ENCODE results near the gene POLR1D.

POLR1D gene

DNA sequence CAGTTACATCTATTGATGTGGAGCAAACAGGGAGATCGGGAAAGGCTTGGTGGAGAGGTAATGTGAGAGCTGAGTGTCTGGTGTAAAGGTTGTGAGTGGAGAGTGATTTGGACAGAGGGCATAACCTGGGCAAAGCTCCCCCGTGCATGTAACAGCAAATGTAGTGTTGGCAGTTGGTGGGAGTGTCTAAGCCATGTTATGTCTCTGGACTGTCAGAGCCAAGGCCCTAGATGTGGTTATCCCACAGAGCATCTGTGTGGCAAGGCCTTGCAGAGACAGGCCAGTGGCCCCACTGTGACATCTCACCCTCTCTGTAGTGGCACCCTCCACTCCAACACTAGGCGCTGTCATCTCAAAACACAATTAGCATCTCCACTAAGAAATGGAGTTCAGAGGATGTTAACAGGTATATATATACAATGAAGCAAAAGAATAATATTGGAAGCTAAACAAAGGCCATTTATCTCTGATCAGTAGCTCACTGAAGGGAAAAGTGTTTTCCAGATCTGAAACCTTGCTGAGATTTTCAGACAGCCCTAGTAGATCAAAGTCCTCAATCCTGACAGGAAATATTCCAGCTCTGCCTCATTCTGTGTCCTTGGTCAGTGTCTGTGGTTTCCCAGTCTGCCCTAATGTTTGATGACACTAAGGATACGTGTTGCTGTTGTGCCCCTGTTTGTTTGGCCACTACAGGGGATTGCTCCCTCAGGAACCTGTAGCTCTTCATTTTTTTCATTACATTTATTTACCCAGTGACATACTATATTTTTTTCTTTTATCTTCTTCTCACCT lies 20.2 kb downstream of the POLR1D start:
- no peak for DNase-seq

DNA sequence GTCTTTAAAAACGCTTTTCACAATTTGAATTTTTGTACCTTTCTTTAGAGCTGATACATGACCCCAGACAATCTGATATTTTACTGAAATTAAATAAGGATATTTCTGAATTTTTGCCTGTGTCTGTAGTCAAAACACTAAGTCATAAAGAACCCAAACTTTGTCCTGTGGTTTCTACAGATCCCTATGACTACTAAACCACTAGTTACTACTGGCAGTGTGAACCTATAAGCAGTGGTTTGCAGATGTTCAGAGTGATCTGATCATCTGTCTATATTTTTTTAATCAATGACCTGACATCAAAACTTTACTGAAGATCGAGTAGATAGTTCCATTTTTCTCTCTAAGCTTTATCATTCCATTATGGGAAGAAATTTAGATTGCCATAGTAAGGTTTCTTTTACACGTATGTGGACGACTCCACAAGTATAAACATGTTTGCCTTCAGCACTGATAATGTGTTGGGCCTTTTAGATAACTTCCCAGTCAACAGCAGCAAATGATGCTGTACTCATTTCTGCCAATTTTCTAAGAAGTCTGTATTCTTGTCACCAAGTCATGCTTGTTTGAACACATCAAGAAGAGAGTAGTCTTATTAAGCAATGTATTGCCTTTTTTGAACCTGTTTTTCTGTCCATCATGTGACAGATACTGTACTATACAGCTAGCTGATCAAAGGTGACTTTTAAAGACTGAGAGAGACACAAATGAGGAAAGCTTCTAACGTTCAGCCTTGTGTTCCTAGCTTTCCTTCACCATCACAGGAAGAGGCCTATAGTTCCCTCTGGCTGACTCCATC lies 21.8 kb downstream of the POLR1D start:
- no peak for DNase-seq

DNA sequence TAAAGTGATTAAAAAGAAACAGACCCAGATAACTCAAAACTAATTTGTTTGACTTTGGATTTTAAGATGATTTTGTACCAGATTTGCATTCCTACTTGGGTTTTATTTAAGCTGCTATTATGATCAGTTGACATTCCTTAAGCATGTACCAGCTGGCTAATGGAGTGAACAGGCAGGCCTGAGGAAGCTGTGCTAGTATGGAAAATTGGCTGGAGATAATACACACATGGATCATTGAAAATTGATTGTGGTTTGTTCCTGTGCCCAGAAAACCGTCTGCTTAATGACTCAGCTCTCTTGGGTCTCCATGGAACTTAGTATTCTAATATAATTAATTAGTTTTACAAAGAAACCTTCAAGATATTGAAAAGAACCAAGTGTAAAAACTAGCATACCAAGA lies 22.6 kb downstream of the POLR1D start:
- DNase-seq = no peak

DNA sequence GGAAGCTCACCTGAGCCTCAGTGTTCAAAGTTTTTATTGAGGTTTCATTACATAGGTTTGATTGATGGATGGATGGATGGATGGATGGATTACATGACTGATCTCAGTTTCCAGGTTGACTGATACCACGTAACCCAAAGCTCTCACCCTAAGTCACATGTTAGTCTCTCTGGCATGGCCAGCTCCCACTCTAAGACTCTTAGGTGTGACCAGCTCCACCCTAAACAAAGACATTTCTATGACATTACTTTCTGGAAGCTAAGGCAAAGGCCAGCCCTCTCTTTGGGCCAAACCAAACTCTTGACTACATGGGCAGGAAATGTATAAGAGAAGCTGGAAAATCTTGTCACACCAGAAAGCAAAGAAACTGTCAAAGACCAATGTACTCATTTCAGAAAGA lies 28.6 kb downstream of the POLR1D start:
- DNase-seq = no peak

DNA sequence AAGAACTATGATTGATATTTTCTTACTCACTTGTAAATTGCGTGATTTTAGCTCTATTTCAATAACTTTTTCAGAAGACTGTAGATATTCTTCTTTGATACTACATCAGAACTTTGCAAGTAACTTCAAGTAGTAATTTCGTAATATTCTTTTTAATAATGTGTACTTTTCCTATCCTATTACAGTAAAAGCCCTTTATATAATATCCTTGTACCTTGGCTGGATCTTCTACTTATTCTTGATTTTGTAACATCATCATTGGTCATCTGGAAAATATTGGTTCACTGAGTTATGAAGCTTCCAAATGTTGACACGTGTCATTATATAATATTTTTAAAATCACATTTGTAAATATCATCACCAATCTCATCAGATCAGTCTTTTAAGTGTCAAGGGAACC lies 32.4 kb downstream of the POLR1D start:
- DNase-seq = no peak

DNA sequence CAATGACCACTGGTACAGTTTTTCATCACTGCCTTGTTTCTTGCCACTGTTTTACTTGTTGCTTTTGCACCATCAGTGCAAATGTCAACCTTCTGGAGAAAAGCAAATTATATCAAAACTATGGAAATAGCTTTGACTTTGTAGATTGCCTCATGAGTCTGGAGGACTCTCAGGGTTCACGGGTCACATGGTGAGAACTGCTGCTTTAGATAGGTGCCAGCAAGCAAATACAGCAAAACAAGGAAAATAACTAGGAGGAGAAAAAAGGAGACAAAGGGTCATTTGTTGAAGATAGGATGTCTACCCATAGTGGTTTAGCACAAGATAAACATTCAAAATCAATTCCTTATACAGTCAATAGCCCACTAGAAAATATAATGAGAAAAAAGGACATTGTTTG lies 33.1 kb downstream of the POLR1D start:
- DNase-seq = no peak

DNA sequence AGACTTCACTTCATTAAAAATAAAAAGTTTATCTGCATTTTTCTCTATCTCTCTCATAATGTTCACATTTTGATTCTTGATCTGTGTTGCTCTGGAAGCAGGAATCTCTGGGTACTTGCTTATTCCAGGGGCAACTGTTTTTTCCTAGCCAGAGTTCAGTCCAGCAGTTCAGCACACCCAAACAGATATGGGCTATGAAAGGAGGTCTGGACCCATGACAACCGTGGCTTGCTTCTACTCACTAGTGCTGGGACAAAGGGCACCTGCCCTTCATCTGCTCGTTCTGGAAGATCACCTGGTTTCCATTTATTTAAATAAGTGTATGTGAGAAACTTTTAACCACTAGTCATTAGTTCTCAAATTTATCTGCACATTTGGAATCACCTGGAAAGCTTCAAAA lies 36.0 kb downstream of the POLR1D start:
- DNase-seq = no peak

DNA sequence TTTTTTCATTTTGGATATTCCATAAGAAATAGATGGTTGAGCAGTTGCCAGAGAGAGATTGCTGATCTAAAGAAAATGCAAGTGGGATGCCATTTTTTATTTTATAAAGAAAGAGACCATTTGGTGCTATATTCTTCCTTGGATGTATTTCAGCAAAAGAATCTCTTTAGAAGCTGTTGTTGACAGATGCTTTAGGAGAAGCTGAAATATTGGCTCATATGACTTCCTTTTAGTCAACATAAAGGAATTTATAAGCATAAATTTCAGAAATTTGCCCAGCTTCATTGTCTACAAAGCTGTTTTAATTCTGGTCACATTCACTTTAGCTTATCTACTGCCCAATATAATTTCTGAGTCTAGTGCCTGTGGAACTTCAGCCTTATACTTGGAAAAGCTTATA lies 36.9 kb downstream of the POLR1D start:
- no peak for DNase-seq

DNA sequence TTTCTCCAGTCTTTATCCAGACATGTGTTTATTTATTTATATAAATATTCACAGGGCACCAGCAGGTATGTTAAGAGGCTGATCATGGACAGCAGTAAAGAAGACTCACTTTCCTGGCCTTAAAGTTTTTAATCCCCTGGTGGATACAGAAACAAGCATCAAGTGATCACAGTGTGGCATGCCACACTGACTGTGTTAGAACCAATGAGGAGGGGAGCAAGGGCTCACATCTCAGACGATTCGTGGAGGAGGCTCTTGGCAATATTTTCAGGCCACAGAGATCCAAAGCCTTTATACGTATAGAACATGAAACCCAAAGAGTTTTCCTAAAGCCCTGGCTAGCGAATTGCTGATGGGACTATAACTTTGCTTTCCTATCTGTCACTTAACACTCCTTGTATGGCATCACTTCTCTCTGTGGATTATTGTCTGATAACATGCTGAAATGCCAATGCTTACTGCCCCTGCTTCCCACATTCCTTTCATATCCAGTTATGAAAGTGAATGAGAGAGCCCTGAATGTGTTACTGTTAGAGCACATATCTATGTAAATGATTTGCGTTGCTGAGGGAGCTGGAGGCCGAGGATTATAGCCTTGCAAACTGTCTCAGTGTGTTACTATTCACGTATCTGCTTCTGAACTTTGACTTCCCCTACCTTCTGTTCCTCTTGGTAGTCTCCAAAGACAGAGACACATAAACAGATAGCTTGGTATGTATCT lies 37.6 kb downstream of the POLR1D start:
- DNase-seq = no peak

DNA sequence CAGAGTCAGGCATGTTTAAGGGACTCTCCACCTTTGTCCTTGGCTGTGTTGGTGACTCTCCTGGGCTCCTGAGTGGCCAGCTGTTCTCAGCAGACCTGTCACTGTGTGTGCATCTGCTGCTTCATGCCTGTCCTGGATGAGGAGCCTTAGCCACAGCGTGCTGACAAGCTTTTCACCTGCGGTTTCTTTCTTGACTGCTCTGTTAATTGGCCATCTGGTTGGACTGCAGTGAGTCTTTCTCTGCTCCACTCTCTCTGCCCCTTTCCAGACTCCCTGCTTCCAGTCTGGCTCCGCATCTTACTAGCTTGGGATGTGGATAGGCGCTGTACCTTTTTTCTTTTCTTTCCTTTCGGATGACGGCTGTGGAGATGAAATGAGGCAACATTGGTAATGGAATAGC lies 38.8 kb downstream of the POLR1D start:
- no peak for DNase-seq

DNA sequence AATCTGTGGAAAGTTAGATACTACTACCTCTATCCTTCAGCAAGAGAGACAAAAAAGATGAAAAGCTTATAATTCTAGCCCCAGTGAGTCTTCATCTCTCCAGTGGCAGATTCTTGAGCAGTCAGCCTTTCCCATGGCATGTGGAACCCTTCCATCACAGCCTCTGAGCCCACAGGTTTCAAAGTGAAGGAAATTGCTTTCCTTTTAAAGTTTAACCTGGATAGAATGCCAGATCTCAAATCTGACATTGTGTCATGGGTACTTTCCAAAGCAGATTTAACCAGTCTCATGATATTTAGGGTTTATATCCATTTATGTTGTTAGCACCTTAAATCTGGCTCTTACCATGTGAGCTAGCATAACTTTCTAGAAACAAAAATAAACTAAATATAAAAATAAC lies 39.3 kb downstream of the POLR1D start:
- no peak for DNase-seq

DNA sequence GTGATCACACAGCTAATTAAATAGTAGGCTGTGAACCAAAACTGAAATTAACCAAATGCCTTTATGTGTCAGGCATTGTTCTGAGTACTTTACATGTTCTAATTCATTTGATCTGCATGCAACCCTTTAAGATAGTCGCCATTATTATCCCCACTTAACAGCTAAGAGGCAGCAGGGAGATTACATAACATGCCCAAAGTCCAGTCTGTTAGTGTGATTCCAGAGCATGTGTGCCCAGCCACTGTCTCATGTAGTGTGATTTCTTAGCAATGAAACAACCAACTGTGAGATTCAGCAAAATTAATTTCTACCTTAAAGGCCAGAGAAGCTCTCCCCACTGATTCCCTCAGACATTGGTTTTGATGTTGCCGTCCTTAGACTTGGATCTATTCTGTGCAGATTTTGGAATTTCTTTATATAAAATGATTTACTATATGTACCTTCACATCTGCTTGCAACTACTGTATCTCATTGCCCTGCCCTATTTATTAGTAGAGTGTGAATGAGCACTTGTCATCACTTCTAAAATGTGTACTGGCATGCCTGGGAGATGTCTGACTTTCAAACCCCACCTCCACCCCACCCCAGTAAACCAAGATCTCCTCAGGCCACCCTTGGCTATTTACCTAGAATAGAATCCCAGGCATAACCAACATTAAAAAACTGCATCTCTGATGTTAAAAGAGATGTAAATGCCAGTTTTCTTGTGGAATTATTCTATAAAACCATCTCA lies 41.2 kb downstream of the POLR1D start:
- no peak for DNase-seq

DNA sequence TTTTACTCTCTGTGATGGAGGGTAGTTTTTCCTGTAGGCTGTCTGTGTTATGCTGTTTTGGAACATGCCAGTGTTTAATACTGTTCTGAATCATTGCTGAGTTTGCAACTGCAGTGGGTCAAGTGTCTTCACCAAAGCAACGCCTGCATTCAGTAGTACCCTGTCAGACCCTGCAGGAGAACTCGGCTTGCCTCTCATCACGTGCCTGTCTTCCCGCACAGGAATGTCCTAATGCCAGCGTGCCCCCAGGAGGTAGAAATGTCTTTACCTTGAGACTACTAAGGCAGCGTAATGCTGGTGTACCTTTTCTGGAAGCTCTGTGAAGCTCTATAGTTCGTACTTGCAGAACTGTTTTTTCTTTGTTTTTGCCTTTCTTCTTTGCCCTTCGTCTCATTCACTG lies 42.3 kb downstream of the POLR1D start:
- no peak for DNase-seq

DNA sequence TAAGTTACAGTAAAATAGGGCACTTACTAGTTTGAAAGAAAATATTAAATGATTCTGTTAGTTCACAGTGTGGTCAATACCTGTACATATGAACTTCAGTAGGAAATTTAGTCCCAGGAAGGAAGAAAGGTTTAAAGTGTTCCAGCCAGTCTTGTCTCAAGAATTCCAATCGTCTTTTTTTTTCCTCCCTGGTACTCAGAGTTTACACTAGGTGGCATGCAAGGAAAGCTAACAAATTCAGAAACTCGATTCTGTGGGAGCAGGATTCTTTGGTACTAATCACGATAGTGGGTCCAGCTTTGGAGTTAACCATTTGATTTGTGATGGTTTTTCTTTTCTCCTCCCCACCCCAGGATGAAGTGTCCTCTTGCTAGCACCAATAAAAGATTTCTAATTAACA lies 43.6 kb downstream of the POLR1D start:
- no peak for DNase-seq

DNA sequence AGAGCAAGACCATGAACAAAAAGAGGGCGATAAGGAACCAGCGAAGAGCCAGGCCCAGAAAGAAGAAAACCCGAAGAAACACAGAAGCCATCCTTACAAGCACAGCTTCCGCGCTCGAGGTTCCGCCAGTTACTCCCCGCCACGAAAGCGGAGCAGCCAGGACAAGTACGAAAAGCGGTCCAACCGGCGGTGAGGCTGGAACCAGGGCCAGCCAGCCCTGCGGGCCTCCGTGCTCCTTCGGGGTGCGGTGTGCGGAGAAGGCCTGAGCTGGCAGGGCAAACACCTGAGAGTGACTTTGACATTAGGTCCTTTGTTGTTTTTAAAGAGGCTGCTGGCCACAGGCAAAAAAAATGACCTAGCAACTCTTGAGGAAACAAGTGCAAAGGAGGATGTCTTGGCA lies 44.1 kb downstream of the POLR1D start:
- no peak for DNase-seq

DNA sequence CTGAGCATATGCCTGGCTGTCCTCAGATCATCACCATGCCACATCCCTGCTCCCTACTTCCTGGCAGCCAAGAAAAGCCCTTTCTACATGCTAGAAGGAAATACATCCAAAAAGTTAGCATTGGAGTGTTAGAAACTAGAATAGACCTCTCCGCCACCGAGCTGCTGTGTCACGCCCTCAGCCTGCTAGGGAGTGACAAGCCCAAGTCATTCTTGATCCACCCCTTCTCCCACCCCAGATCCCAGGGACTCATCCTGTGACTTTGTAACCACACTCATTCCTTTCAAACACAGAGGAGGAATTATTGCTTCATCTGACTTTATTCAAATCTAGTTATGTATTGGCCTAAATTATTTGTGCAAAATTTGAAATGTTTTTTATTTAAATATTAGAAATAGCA lies 45.3 kb downstream of the POLR1D start:
- no peak for DNase-seq

DNA sequence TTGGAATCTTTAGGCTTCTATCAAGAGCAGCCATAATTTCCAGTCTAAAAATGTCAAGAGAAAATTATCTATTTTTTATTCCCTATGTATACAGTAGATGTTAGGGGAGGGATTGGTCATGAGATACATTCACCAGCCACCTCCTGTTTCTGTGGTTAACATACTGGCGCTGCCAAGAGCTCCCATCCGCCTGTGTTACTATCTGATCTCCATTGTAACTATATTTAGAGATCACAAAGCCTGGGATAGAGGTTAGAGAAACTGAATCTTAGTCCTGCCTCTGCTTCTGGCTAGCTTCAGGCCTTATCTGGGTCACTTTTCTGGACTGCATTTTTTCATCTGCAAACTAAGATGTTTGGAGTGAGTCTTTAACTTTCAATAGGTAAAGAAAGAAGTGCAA lies 46.3 kb downstream of the POLR1D start:
- DNase-seq = no peak

DNA sequence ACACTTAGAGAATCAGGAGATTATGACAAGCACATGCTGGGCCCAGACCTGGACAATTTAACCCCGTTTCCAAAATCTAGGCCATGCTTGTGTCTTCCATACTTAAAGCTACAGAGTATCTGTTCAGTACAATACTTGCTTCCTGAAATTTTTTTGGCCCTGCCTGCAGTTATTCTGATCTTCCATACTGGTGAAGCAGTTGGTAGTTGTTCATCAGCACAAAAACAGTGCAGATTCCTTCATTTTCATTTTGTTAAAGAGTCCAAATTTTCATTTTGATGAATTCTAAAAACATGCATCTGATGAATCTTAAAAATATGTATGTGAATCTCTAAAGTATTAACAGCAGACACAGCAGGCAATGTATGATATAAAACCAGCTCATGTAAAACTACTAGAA lies 49.2 kb downstream of the POLR1D start:
- DNase-seq = no peak

DNA sequence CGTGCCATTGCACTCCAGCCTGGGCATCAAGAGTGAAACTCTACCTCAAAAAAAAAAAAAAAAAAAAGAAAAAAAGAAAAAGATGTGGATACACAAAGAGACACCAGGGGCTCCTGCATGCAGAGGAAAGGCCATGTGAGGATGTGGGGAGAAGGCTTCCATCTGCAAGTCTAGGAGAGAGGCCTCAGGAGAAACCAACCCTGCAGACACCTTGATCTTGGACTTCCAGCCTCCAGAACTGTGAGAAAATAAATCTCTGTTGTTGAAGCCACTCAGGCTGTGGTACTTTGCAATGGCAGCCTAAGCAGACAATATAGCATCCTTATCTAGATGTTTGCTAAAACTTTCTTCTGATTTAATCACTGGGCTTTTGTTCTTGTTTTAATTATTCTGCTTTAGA lies 50.3 kb downstream of the POLR1D start:
- no peak for DNase-seq

All from CD4-positive, alpha-beta T cell treated with Interleukin-17A for 4 hours (primary cell).